Measurements from ENCODE around the gene CALCOCO1. TPM values are rescaled to one million over a fixed set of nuclear protein-coding genes. Genes with fewer than 3 reads are reported as not detected.

Gene CALCOCO1
- total and polyA plus RNA-seq, 9 of the 15 experiments (the other 6 are each of a cell fraction or from before 2014, with no cell fraction given): 1.9 to 31.8 (median 11.0) TPM

DNA sequence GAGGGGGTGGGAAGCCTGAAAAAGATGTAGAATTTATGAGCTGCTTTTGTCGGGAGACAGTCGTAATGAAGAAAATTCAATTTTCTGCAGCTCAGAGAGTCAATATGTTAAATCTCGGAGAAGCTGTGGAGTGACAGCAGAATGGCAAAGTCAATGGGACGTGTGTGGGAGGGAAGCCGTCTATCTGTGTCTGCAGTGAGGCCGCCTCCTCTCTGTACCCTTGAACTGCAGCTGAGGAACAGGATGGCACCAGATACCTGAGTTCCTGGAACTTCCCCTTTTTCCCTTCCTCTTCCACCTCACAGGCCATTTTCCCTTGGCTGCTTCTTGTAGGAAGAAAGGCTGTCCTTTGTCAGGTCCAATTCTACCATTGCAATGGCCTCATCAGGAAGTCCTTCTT, 9.3 kb upstream of the CALCOCO1 start:
- intact Hi-C loops (cut with micrococcal nuclease) (no loop called here), in situ Hi-C loops (cut with MboI) (no loop called here)
- no peak overlapping the region for H3K9ac ChIP-seq (ENCODE audit: insufficient read depth in 1 of 2, low read depth in 2 of 2, low read length in 2 of 2)
- WGBS (ENCODE audit: insufficient coverage, low coverage, missing lambda C conversion rate): 1% methylated on average over 6 of the region's 6 CpGs
- H3K4me3 ChIP-seq: no peak overlapping the region
- ChIA-PET POLR2A (interaction anchor here (1.2 to 1.9 kb wide), 3 partner anchors 9 to 14 kb away, joined by 3 to 9 read pairs (median 6); partner anchors contain the start of gene CALCOCO1), CTCF (ENCODE audit: low intra/inter-chr PET ratio) (no interaction called here)
- no peak overlapping the region for H3K4me2 ChIP-seq (ENCODE audit: insufficient read depth, low read length)
- TF ChIP-seq HDAC8 (tag; IDR thresholded peaks at IDR 0.05) (no peak), CBFA2T3 (IDR thresholded peaks at IDR 0.05) (peak; percentile 7; the same call in 1 of the 2 replicates), ZNF449 (CRISPR knock-in tag; IDR thresholded peaks at IDR 0.05) (no peak), EZH2 (IDR thresholded peaks at IDR 0.05; ENCODE audit: borderline replicate concordance, low read depth, low read length) (peak; percentile 27; the same call in 1 of the 2 replicates), CTBP1 (IDR thresholded peaks at IDR 0.05; ENCODE audit: borderline replicate concordance) (0 out of 2 replicates have a peak, but pooled peaks have one; percentile 19), EGR1 (conservative IDR thresholded peaks at IDR 0.05) (0 out of 2 replicates have a peak, but pooled peaks have one; percentile 10), SPI1 (IDR thresholded peaks at IDR 0.05; ENCODE audit: borderline replicate concordance, low read depth, low read length) (peak; percentile 69; the same call in 1 of the 2 replicates)
- TF ChIP-seq, protein P1, sequence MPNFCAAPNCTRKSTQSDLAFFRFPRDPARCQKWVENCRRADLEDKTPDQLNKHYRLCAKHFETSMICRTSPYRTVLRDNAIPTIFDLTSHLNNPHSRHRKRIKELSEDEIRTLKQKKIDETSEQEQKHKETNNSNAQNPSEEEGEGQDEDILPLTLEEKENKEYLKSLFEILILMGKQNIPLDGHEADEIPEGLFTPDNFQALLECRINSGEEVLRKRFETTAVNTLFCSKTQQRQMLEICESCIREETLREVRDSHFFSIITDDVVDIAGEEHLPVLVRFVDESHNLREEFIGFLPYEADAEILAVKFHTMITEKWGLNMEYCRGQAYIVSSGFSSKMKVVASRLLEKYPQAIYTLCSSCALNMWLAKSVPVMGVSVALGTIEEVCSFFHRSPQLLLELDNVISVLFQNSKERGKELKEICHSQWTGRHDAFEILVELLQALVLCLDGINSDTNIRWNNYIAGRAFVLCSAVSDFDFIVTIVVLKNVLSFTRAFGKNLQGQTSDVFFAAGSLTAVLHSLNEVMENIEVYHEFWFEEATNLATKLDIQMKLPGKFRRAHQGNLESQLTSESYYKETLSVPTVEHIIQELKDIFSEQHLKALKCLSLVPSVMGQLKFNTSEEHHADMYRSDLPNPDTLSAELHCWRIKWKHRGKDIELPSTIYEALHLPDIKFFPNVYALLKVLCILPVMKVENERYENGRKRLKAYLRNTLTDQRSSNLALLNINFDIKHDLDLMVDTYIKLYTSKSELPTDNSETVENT (CRISPR knock-in tag; IDR thresholded peaks at IDR 0.05): no peak
- H3K4me1 ChIP-seq (replicated peaks in 1 of 2; ENCODE audit: control insufficient read depth in 2 of 2, insufficient read depth in 2 of 2, low read length in 2 of 2): peaks cover 0 to 15% of the 10 kb centered on the region in 2 experiments; a peak in 3 of 5 replicates
- no peak overlapping the region for H3K27ac ChIP-seq (ENCODE audit: extremely low read depth, low read depth, low read length)
- H3K9me1 ChIP-seq (ENCODE audit: control insufficient read depth, insufficient read depth, low read length): no peaks in the 10 kb centered on the region
- BruUV-seq (replicated peaks): no TSS peak
- H3K36me3 ChIP-seq (ENCODE audit: control insufficient read depth, insufficient read depth, low read length): no peaks in the 10 kb centered on the region
- no peak for DNase-seq (ENCODE audit: extremely low read depth in 1 of 4, low spot score in 3 of 4)
- no peaks in the 10 kb centered on the region for H3K79me2 ChIP-seq (ENCODE audit: control insufficient read depth, insufficient read depth, low read length)
- H3K27me3 ChIP-seq (ENCODE audit: control insufficient read depth in 2 of 2, insufficient read depth in 2 of 2, low read length in 2 of 2): peaks cover 54 to 59% of the 10 kb centered on the region in 2 experiments
- no peak for ATAC-seq
- no peak for FAIRE-seq
- H2AFZ ChIP-seq (ENCODE audit: low read depth, low read length): no peak overlapping the region
- H4K20me1 ChIP-seq (replicated peaks; ENCODE audit: control insufficient read depth, insufficient read depth, low read length): peaks cover 12% of the 10 kb centered on the region
- no peaks in the 10 kb centered on the region for H3K9me3 ChIP-seq (replicated peaks; ENCODE audit: control insufficient read depth, insufficient read depth, low read depth, low read length)
